NCI-H82 treated with DMSO at 0.1 percent for 48 hours (cell line): Measurements from ENCODE around the gene MOK.
"Not testable (repeated sequence)": the region's sequence is repeated elsewhere in the genome, so short reads cannot be mapped to it uniquely, and the experiment has no call there.

Source experiments
- DNase-seq: peaks from one replicate; lab custom pipeline; 2025; ENCODE audit not compliant: unreplicated experiment; lab: John Stamatoyannopoulos, UW

Gene MOK, protein sequence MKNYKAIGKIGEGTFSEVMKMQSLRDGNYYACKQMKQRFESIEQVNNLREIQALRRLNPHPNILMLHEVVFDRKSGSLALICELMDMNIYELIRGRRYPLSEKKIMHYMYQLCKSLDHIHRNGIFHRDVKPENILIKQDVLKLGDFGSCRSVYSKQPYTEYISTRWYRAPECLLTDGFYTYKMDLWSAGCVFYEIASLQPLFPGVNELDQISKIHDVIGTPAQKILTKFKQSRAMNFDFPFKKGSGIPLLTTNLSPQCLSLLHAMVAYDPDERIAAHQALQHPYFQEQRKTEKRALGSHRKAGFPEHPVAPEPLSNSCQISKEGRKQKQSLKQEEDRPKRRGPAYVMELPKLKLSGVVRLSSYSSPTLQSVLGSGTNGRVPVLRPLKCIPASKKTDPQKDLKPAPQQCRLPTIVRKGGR

DNA sequence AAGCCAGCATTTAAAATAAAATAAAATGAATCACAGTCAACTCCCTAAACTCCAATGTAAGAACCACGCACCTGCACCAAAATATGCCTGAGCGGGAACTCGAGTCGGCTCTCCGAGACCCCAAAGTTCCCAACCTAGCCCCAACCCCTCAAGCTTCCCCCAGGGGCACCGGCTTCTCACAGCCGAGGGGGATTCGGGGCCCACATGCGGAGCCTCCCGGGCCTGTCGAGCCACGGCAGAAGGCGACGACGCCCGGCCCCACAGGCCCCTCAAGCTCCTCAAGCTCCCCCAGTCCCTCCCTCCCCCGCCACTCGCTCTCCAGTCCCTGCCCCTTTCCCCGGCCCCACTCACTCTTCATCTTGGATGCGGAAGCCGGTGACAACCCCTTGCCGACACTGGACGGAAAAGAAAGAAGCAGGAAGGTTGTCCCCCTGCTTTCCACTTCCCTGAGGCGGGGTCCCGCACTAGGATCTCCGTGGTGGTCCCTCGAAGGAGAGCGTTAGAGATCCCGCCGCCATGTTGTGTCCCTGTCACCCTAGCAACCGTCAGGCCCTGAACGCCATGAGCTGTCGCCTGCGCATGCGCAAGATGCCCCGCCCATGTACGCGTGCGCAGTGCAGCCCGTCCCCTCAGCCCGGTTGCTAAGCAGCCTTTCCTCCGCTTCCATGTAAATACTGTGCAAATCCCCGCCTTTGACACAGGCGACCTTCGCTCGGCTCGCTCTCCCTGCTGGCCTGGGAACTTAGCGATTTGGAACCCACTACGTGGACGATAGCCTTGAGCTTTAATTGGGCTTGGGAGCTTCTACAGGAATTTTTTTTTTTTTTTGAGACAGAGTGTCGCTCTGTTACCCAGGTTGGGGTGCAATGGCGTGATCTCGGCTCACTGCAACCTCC is at the start of gene MOK:
Gene MOK (minus strand): TSS at position 554 of the 896 bp plus-strand sequence. CDS start 196 bp downstream, at position 358.
- DNase-seq: peak; percentile 83

DNA sequence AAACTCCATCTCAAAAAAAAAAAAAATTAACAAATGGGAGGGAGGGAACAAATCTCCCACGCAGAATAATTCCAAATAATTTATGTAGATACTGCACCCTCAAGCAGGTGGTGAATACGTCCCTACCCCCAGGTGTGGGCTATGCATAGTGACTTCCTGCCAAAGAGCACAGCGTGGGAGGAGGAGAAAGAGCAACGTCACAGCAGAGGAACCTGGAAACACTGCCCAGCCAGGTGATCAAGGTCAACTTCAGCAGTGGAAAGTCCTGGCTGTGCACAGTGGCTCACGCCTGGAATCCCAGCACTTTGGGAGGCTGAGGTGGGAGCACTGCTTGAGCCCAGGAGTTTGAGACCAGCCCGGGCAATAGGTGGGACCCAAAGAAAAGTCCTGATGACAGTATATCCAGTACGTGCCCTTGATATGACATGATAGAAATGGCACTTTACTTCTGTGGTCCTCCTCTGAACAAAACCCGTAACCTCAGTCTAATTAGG is 48.2 kb upstream of the MOK start:
- DNase-seq: no peak

DNA sequence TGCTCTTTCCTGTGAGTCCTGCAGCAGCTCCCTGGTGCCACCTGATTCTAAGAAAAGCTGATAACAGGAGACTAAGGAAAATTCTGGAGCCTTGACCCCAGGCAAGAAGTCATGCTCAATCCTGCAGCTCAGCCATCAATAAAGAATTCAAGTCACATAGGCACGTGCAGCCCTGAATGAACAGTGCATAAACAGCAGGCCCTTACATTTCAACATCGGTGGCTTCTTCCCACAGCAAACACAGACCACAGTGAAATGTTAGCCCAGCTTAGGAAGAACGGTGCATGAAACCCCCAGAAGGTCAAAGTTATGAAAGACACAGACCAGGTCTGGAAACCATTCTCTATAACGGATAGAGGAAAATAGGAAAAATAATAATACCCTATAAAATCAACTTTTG is 47.2 kb upstream of the MOK start:
- DNase-seq: no peak

DNA sequence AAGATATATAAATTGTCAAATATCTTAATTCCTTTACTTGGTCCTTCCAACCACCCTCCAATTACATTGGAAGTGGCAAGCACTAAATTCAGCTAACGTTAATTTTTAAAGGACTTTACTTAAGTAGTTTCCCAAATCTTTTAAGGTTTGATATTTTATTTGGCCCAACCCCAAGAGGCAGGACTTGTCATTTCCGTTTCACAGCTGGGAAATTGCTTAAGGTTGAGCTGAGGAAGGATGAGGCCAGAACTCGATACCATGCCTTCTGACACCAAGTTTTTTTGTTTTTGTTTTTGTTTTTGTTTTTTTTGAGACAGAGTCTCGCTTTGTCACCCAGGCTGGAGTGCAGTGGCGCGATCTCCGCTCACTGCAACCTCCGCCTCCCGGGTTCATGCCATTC is 46.6 kb upstream of the MOK start:
- DNase-seq: not testable (repeated sequence)

DNA sequence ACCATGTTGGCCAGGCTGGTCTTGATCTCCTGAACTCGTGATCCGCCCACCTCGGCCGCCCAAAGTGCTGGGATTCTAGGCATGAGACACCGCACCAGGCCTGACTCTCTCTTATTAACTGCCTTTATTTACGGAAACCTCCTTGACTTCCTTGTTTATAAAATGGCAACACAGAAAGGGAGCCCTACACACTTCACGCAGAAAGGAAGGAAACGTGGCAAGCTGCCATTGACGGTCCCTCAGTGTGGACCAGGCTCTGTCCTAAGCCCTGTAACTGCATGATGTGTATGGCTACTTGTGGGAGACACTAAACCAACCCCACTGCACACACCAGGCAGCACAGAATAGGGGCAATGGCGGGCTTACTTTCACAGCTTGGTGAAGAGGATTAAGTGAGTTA is 46.1 kb upstream of the MOK start:
- DNase-seq: no peak

DNA sequence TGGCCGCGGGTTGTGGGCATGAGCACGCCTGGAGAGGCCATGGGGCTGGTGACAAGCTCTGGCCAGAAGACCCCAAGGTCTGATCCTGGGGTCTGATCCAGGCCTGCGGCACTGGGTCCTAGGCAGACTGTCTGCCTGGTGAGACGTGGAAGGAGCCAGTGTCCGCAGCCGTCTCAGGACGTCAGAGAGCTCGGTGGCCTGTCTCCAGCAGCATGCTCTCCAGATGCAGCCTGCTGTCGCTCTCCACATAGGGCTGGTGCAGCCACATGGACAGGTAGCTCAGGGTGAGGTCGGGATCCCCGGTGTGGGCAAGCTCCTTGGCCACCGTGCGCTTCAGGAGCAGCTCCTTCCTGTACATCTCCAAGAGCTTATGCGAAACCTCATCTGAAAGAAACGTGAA is 43.4 kb upstream of the MOK start:
- DNase-seq: no peak

DNA sequence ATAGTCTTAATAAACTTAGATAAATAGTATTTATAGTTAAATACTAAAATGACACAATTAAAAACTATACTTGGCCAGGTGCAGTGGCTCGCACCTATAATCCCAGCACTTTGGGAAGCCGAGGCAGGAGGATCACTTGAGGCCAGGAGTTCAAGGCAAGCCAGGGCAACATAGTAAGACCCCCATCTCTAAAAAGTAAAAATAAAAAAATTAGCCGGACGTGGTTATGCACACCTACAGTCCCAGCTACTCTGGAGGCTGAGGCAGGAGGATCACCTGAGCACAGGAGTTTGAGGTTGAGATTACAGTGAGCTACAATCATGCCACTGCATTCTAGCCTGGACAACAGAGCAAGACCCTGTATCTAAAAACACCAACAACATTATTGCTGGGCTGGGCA is 41.7 kb upstream of the MOK start:
- no peak for DNase-seq

DNA sequence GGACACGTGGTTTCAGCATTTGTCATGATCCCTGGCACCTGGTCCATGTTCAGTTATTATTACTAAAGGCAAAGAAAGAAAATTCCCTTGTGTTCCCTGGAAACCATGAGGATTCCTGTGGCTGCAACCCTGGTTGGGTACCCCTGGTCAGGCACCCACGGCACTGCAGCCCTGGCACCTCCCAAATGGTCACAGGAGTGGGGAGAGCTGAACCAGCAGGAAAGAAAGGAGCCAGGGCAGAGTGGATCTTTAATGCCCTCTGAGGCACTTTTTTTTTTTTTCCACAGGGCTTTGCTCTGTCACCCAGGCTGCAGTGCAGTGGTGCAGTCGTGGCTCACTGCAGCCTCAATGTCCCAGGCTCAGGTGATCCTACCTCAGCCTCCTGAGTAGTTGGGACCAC is 40.3 kb upstream of the MOK start:
- DNase-seq: no peak

DNA sequence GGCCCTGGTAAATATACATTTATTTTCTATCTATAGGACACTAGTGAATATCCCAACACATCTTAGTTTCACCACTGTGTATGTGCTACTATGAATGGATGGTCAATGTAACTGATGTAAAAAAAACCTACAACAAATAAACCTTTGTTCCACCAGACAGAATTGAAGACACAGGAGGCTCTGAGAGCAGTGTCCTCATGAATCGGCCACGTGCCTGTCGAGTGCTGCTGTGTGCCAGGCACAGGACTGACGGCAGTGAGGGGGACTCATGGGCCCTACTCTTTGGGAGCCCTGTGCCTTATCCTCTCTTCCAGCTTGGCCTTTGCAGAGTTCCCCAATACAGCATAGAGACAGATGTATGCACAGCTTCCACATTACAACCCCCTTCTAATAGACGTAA is 39.5 kb upstream of the MOK start:
- no peak for DNase-seq

DNA sequence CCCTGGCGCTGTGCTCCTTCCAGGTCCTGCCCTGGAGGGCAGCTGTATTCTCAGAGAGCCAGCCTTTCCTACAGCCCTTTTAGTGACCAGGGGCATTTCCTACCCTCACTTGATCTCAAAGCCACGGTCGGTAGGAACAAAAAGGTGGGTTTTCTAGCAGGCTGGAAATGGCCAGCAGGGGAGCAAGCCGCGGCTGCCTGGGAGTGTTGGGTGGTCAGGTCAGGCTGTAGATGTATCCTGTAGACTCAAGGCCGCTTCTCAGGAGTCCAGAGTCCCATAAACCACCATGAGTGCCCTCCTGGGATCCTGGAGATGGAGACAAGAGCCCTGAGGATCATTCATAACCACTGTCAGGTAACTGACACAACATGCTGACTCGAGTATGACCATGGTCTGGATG is 39.1 kb upstream of the MOK start:
- no peak for DNase-seq

DNA sequence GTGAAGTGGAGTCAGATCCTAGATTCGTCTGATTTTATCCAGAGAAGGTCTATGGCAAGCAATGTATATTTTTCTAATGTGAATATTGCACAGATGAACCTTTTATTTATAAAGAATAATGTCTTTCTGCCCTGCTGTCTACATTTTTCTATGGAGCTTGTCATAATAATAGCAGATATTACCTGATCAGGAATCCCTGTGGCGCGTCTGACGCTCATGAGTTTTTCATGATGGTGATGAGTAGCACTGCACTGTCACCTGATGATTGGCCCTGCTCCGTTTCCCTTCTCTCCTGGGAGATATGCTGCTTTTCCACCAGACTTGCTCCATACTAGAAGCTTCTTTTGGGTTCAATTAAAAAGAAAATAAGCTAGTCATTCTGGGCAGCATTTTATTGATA is 37.3 kb upstream of the MOK start:
- DNase-seq: no peak

DNA sequence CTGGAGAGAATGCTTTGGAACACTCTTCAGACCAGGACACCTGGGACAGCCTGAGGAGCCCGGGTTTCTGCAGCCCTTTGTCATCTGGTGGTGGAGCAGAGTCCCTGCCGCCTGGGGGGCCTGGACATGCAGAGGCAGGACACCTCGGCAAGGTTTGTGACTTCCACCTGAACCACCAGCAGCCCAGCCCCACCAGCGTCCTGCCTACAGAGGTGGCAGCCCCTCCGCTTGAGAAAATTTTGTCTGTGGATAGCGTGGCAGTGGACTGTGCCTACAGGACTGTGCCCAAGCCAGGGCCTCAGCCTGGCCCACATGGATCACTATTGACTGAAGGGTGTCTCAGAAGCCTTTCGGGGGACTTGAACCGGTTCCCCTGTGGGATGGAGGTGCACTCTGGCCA is 36.6 kb upstream of the MOK start:
- no peak for DNase-seq

DNA sequence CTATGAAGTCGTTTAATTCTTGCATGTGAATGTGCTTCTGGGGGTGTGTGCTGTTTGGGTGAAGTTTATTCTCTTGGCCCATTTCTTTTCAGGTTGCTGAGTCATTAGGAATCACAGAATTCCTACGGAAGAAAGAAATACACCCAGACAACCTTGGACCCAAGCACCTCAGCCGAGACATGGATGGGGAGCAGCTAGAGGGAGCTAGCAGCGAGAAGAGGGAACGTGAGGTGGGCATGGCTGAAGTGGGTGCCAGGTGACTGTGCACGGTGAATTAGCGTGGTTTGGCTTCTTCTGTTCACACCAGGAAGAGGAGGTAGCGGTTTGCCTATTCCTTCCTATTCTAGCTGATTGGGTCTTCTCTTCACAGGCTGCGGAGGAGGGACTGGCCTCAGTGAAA is 33.8 kb upstream of the MOK start:
- DNase-seq: no peak

DNA sequence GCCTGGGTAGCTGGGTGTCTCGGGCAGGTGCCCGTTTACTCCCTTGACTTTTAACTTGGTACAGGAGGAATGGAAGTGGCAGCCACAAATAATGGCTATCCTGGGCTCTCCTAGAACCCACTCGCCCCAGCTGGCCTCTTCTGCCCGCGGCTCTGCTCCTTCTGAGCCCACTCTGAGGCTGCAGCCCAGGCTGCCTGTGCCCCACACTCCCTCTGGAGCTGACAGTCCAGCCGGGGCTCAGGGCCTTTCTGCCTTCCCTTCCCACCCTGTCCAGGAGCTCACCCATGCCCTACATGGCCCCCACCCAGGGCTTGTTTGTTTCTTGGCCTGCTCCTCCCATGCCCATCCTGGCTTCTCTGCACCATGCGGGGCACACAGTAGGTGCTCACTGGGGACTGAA is 30.2 kb upstream of the MOK start:
- DNase-seq: no peak

DNA sequence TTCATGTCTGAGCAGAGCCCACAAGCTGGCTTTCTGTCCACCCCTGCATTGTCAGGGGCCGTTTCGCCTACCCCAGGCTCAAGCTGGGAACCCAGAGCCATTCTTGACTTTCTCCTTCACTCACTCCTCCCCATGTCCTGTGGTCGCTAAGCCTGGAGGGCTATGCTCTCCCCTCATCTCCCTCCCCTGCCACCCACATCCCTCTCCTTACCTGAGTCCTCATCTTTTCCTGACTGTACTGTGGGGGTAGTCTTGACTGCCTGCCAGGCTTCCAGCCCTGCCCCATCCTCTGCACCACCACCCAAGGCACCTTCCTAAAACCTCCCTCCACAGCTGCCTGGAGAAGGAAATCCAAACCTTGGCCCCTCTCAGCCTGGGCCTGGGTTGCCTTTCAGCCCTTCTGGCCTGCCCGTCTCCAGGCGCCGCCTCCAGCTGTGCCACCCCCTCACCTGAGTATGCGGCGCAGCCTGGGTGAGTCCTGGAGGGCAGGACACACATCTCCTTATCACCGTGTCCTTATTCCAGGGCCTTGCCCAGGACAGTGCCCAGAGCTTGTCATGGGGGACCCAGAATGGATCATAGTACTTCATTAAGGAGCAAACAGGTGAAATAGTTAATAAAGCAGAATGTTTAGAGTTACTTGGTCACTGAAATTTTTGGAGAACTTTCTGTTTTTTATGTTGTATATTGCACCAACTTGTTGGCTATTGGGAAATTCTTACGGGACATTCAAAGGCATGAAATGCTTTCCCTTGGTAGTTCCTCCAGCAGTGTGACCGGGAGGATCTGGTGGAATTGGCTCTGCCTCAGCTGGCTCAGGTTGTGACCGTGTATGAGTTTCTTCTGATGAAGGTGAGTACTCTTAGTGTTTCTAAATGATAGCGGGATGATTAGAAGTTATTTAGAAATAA is 29.1 kb upstream of the MOK start:
- no peak for DNase-seq

DNA sequence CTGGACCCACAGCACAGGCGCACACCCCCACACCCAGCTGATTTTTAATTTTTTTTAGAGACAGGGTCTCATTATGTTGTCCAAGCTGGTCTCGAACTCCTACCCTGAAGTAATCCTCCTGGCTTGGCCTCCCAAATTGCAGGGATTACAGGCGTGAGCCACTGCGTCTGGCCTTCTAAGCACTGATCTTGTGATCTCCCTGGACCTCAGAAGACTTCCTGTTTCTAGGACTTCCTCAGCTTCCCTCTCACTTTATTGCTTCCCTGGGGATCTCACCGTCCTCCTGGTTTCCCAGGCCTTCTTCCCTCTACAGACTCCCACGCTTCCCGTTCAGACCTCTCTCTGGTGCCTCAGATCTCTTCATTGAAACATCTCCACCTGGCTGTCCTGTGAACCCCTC is 28.4 kb upstream of the MOK start:
- DNase-seq: no peak

DNA sequence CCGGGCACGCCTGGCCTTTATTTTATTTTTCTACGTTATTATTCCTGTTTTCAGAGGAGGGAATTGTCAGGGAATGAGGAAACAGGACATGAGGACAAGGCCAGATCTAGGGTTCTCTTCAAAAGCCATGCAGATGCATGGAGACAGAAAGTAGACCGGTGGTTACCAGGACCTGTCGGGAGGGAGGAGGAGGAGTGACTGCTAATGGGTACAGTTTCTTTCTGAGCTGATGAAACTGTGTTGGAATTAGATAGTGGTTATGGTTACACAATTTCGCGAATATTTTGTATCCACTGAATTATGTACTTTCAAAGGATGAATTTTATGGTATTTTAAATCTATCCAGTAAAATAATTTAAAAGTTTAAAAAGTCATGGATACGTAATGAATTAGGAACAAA is 25.8 kb upstream of the MOK start:
- no peak for DNase-seq

DNA sequence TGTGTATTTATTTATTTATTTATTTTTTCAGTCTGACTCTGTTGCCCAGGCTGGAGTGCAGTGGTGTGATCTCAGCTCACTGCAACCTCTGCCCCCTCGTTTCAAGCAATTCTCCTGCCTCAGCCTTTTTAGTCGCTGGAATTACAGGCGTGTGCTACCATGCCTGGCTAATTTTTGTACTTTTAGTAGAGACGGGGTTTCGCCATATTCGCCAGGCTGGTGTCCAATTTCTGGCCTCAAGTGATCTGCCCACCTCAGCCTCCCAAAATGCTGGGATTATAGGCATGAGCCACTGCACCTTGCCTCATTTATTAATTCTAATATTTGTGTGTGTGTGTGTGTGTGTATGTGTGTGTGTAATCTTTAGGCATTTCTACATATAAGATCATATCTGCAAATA is 24.4 kb upstream of the MOK start:
- DNase-seq: not testable (repeated sequence)

DNA sequence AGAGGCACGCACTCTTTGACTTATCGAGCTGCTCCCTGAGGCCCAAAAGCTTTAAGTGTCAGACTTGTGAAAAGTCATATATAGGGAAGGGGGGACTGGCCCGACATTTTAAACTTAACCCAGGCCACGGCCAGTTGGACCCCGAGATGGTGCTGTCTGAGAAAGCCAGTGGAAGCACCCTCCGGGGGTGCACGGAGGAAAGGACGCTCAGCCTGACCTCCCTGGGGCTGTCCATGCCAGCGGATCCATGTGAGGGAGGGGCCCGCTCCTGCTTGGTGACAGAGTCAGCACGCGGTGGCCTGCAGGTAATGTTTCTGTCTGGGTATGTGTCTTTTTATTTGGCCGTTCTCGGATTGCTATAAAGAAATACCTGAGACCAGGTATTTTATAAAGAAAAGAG is 21.6 kb upstream of the MOK start:
- DNase-seq: no peak

DNA sequence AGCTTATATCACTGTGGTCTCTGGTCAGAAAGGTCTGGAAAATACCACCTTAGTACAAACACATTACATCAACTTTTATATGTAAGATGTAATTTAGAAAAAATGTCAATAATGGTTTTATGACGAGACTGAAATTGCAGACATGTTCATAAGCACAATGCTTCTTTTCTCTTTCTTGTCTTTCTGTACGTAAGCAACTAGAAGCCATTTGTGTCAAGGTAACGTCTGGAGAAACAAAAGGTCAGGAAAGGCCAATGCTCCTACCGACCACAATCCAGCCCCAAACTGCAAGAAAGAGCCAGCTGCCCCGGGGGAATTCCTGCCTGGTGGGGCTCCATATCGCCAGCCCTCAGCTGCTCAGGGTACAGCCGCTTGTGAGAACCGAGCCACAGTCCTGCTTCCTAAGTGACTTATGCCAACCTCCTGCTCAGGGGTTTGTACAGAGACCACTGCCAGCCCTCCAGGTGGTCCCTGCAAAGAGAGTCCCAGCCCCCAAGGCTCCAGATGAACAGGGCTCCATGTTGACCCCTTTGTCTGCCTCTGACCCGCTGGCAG is 20.9 kb upstream of the MOK start:
- no peak for DNase-seq

DNA sequence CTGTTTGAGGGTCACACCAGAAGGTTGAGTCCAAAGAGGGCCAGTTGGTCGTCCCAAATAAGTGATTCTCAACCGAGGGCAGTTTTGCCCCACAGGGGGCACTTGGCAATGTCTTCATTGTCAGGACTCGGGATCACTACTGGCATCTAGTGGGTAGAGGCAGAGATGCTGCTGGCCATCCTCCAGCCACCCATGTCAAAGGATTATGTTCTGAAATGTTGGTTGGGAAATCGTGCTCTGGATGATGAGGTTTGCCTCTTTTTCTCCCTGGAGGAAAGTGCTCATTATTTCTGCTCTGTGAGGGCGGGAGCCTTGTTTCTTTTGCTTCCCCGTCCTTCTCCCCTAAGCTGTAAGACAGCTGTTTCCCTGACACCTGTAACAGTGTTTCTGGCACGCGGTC is 18.1 kb upstream of the MOK start:
- DNase-seq: no peak
